ENCODE results near the gene LRFN3.

Gene LRFN3

DNA sequence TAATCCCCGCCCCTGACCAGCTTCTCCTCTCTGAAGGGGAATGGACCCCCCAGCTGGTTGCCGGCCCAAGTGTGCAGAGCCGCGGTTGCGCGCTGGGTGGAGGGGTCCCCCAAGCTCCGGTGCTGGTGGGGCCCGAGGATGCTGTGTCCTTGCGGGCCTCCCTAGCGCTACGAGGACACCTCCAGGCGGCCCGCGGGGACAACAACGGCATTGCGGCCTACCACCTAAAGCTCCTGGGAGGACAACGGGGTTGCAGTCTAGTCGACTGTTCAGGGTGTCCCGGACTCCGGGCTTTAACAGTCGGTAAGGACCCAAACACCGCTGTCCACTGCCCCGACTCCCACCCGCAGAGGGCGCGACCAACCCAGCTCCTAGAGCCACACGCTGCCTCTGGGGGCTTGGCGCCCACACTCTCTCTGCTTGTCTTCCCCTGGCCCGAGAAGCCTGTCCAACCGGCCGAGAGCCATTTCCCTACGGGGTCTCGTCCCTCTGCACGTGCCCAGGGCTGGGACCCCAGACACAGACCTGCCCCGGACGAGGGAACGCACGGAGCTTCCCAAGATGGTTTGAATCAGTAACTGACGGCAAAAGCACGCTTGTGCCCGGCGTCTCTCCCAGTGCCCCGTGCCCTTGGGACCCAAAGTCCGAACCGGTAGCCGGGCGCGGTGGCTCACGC lies 57.9 kb downstream of the LRFN3 start:
- DNase-seq (ENCODE audit: insufficient read length, low spot score) (peak; percentile 53), FAIRE-seq (no peak)
- TF ChIP-seq SPI1 (IDR thresholded peaks at IDR 0.05; ENCODE audit: low read depth, low read length) (no peak), POLR2AphosphoS5 (IDR thresholded peaks at IDR 0.05; ENCODE audit: low read depth, low read length) (no peak)
